IPS DF 6.9 (cell line): ENCODE results near the gene NKX2-1.

Experiments used
- DNase-seq: peaks from one replicate; pipeline ENCODE4 v3.0.0-alpha.2; 2013; ENCODE audit warnings: low read depth, low spot score
- H3K27ac ChIP-seq: one replicate; pipeline ENCODE4 v1.5.1; 2013; ENCODE audit warnings: low read length, control low read depth
- H3K27me3 ChIP-seq: 2 replicates; pipeline ENCODE4 v1.6.1; 2013; ENCODE audit warnings: mild to moderate bottlenecking, low read length; ENCODE audit not compliant: control insufficient read depth, insufficient read depth
- H3K36me3 ChIP-seq: 2 replicates; pipeline ENCODE4 v1.6.1; 2013; ENCODE audit warnings: low read length; ENCODE audit not compliant: control insufficient read depth, insufficient read depth
- H3K4me1 ChIP-seq: 2 replicates; pipeline ENCODE4 v1.6.1; 2013; ENCODE audit warnings: low read length; ENCODE audit not compliant: control insufficient read depth, insufficient read depth
- H3K4me3 ChIP-seq: 2 replicates; pipeline ENCODE4 v1.5.1; 2013; ENCODE audit warnings: mild to moderate bottlenecking, low read length
- H3K9me3 ChIP-seq: 2 replicates; pipeline ENCODE4 v1.6.1; 2013; ENCODE audit warnings: low read length, inconsistent platforms; ENCODE audit not compliant: control insufficient read depth, insufficient read depth
- WGBS: extraction: QIAGEN DNeasy Blood & Tissue Kit; methylation state at CpG from one replicate; pipeline ENCODE4 v1.1.7; 2013; ENCODE audit warnings: mixed read lengths, missing lambda C conversion rate; ENCODE audit not compliant: insufficient read length, insufficient coverage; 5-methylcytosine and 5-hydroxymethylcytosine counted together

NKX2-1 gene

DNA sequence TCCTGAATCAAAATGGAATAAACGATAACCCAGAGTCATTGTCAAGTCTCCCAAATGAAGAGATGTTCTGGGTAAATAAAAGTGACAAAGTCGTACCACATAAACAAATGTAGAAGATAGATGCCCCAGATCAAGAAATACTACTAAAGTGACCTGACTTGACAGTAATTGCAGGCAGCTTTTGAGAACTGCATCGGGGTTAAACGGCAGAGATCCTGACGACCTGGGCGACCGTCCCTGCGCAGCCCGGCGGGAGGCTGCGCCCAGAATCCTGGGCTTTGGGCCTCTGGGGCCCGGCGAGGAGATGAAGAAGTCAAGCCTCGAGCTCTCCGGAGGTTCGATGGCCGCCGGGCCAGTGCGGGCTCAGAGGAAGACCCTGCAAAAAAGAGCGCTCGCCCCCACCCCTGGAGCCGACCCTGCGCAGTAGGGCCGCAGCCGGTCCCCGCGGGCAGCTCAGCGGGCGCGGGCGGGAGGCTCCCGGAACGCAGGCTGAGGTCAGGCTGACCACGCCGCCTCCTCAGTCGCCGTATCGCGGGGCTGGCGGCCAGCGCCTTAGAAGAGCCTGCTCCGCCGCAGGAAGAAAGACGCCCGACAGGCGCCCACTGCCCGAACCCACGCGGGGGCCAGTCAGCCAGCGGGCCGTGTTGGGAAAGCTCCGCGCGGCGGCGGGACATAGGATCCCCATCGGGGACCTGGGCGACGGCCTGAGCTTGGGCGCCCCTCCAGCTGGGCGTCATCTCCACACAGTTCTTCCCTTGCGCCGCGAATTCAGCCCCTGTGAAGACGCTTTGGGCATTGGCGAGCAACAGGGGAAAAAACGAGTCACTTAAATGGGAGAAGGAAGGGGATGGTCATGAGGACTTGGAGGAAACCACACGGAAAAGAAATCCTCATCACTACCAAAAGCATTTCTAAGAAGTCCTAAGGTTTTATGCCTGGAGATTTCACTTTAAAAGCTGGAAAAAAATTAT is 16.0 kb downstream of the NKX2-1 start:
- Histone ChIP-seq H3K4me1 (peaks cover 7% of the 10 kb centered on the region), H3K4me3 (peak overlapping the region; percentile 16; the same call in 1 of the 2 replicates), H3K9me3 (no peaks in the 10 kb centered on the region), H3K36me3 (no peaks in the 10 kb centered on the region), H3K27me3 (peaks cover 74% of the 10 kb centered on the region), H3K27ac (no peak overlapping the region)
- no peak for DNase-seq
- WGBS: no CpG with 5 or more reads among the region's 68 CpGs

DNA sequence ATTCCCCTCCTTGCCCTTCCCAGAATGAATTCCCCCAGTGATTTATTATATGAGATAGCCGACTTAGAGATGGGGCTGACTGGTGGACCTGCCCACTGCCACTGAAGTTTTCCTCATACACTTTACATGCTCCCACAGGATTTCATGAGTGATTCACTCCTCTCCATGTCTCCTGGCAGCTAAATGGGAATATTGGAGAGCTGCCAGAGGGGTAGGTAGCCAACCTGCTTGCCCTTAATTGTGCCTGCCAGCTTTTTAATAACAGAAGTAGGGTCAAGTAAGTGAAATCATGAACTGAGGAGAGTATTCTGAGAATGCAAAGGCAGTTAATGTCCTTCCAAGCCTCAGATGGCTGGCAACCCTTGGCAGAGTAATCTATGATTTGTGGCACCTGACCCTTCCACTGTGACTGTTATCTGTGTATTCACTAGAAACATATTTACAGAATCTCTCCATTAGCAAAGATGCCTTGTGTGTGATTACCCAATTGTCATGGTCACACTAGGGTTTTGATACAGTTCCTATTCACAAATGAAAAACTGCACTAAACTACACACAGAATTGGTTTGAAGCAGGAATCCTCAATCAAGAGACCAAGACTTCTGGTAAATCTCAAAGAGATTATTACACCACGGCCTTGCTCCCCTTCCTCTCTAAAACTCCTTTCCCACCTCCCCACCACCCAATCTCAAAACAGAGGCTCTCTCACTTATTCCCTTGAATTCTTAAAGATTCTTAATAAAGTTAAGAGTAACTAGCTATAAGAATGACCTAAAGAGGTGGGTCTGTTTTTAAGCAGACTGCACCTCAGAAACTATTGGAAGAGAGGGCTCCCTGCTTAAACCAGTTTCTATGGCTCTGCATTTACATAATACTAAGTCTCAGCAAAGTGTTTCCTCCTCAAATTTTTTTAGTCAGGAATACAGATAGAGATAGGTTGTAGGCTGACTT is 17.2 kb downstream of the NKX2-1 start:
- DNase-seq: no peak
- no peaks in the 10 kb centered on the region for H3K36me3 ChIP-seq
- H3K27me3 ChIP-seq: peaks cover 64% of the 10 kb centered on the region
- no peaks in the 10 kb centered on the region for H3K9me3 ChIP-seq
- H3K4me3 ChIP-seq: no peak overlapping the region
- H3K4me1 ChIP-seq: peaks cover 7% of the 10 kb centered on the region
- H3K27ac ChIP-seq: no peak overlapping the region
- WGBS: no CpG with 5 or more reads among the region's 2 CpGs

DNA sequence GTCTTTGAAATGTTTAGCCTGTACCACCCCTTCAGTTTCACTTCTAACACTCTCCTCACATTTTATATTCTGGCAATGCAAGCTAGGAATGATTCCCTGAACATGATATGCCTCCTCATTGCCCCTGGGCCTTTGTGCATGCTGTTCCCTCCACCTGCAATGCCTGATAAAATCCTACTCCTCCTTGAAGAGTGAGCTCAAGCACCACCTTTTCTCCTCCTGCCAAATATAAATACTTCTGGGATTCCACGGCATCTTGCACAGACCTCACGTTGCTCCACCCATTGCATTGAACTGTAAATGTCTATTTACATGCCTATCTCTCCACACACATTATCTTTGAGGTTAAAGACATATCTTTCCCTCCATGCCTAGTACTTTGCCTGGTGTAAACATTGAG is 21.1 kb downstream of the NKX2-1 start:
- no CpG with 5 or more reads among the region's 2 CpGs for WGBS
- no peak for DNase-seq
- H3K27me3 ChIP-seq: peaks cover 29% of the 10 kb centered on the region

DNA sequence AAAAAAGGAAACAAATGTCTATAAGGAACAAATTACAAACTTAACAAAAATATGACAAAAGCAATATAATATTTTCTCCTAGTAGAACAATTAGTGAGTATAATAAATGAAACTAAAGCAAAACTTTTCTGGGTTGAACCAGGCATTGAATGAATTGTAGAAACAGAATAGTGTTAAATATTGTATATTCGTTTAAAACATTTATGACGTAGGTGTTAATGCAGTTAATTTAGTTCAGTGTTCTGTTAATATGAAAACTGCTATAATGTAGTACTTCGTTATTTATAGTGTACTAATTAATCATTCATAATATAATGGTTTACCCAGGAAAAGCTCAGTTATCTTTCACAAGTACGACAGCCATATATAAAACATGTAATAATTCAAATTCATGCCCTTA is 23.7 kb downstream of the NKX2-1 start:
- no peaks in the 10 kb centered on the region for H3K9me3 ChIP-seq
- H3K4me1 ChIP-seq: no peaks in the 10 kb centered on the region
- H3K4me3 ChIP-seq: no peak overlapping the region
- peaks cover 7% of the 10 kb centered on the region; the same call in 1 of the 2 replicates for H3K27me3 ChIP-seq
- no peaks in the 10 kb centered on the region for H3K36me3 ChIP-seq
- DNase-seq: no peak
- 100% methylated on average over 2 of the region's 4 CpGs for WGBS
- H3K27ac ChIP-seq: no peak overlapping the region

More for the DNA sequence above, 21.1 kb downstream of the NKX2-1 start:
- peaks cover 1% of the 10 kb centered on the region for H3K4me1 ChIP-seq
- no peak overlapping the region for H3K4me3 ChIP-seq
- H3K9me3 ChIP-seq: no peaks in the 10 kb centered on the region
- H3K36me3 ChIP-seq: no peaks in the 10 kb centered on the region
- no peak overlapping the region for H3K27ac ChIP-seq

DNA sequence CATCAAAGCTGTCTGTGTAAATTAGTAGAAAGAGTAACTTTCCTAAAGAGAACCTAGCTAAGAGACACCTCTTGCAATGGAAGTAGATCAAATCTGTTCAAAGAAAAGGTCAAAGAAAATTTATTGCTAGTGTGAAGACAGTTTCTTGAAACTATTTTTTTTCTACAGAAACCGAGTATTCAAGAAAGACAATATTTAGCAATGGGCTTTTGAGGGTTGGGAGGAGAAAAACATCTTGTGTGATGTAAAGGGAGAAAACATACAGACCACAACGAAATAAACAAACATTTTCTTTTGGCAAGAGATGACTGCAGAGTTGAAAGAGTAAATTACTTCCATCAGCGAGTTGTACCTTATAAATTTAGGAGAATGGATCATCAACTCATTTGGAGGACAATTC is 24.4 kb downstream of the NKX2-1 start:
- peaks cover 7% of the 10 kb centered on the region; the same call in 1 of the 2 replicates for H3K27me3 ChIP-seq
- DNase-seq: no peak
- no peaks in the 10 kb centered on the region for H3K4me1 ChIP-seq
- no peak overlapping the region for H3K4me3 ChIP-seq
- no peaks in the 10 kb centered on the region for H3K9me3 ChIP-seq
- WGBS: no CpG with 5 or more reads among the region's 3 CpGs
- no peak overlapping the region for H3K27ac ChIP-seq
- H3K36me3 ChIP-seq: no peaks in the 10 kb centered on the region

DNA sequence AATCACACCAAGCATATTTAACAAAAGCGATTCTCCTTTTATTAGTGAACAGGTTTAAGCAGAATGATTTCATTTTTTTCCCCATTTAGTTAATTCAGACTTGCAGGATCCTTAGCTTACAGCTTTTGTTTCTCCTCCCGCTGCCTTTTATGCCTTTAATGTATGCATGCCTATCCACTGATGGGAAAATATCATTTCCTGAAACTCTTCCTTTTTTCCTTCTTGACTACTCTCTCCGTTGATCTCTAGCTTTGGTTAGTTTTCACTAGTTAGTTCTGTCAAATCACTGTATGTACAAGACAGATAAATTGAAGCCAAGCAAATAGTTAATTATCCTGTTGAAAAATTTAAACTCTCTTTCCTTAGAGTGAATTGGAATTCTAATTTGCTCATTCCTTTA is 26.3 kb downstream of the NKX2-1 start:
- Histone ChIP-seq H3K9me3 (no peaks in the 10 kb centered on the region), H3K27ac (no peak overlapping the region), H3K4me1 (no peaks in the 10 kb centered on the region), H3K27me3 (no peaks in the 10 kb centered on the region), H3K36me3 (no peaks in the 10 kb centered on the region), H3K4me3 (no peak overlapping the region)
- no CpG with 5 or more reads among the region's 3 CpGs for WGBS
- DNase-seq: no peak

DNA sequence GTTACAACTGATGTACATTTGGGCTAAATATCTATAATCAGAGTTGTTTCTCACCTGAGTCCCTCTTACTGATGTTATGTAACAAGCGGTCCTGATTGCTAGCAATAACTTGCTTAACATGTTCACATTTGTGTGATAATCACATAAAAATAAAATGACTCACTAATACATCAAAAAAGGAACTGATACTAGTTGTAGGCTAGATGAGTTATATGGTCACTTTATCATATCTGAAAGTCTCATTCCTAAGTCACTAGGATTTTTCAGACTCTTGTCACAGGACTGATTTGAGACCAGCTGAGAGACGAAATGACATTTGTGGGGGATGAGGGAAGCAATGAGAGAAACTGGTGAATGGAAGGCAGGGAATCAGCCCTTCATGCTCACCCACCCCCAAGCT is 34.3 kb downstream of the NKX2-1 start:
- Histone ChIP-seq H3K9me3 (no peaks in the 10 kb centered on the region), H3K27ac (no peak overlapping the region), H3K36me3 (no peaks in the 10 kb centered on the region), H3K27me3 (no peaks in the 10 kb centered on the region), H3K4me1 (no peaks in the 10 kb centered on the region), H3K4me3 (no peak overlapping the region)
- no peak for DNase-seq
- no CpG with 5 or more reads among the region's 2 CpGs for WGBS

DNA sequence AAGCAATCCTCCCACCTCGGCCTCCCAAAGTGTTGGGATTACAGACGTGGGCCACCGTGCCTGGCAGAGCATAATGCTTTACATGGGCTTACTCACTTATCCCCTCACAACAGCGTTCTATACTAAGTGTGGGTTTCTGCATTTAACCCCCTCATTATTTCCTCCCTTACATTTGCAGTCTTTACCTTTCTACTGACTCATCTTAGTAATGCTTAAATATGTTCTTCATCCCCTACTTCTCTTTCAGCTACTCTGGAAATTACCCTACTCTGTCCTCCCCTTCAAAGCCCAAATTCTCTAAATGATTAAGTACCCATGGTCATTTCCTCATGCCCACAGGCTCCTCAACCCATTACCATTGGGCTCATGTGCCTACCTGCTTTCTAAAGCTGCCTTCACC is 40.7 kb downstream of the NKX2-1 start:
- no peak for DNase-seq
- Histone ChIP-seq H3K27me3 (no peaks in the 10 kb centered on the region), H3K27ac (no peak overlapping the region), H3K9me3 (no peaks in the 10 kb centered on the region), H3K4me3 (no peak overlapping the region), H3K4me1 (no peaks in the 10 kb centered on the region), H3K36me3 (no peaks in the 10 kb centered on the region)
- no CpG with 5 or more reads among the region's 4 CpGs for WGBS

DNA sequence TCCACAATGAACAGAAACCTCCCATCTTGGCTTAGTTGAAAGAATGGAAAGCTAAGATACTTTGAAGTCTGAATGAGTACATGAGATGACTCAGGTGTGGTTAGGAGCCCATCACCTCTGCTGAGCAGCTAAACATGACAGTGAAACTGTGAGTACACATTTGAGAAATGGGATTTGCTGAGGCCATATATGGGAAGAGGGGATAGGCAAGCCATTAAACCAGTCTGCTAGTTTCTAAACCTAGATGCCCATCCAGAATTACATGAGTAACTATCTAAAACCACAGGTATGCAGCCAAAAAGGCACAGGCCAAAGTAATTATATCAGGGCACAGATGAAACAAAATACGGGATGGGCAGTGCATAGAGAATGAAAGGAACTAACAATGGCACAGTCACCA is 41.2 kb downstream of the NKX2-1 start:
- no peaks in the 10 kb centered on the region for H3K9me3 ChIP-seq

DNA sequence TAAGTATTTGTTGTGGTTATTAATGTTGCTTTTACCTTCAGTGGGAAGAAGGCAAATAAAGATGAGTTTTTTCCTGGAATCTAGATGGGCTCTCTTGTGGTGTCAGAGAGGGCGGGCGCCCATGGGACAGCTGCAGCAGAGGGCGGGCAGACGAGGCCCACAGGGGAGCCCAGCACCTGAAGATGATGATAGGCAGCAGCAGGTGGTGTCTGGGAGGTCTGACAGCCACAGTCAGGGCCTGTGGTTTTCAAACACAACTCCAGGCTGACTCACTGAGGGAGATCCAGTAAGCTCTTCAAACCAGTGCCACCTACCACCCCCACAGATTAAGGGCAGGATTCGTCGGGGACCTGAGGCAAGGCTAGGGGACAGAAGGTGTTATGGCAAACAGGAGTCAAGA is 42.8 kb downstream of the NKX2-1 start:
- WGBS: no CpG with 5 or more reads among the region's 6 CpGs
- DNase-seq: no peak

More for the DNA sequence above, 41.2 kb downstream of the NKX2-1 start:
- Histone ChIP-seq H3K27me3 (no peaks in the 10 kb centered on the region), H3K36me3 (no peaks in the 10 kb centered on the region), H3K4me3 (no peak overlapping the region), H3K27ac (no peak overlapping the region), H3K4me1 (no peaks in the 10 kb centered on the region)
- WGBS: no CpG with 5 or more reads among the region's 1 CpG
- no peak for DNase-seq

More for the DNA sequence above, 42.8 kb downstream of the NKX2-1 start:
- Histone ChIP-seq H3K27me3 (no peaks in the 10 kb centered on the region), H3K36me3 (no peaks in the 10 kb centered on the region), H3K27ac (no peak overlapping the region), H3K4me1 (no peaks in the 10 kb centered on the region), H3K4me3 (no peak overlapping the region), H3K9me3 (no peaks in the 10 kb centered on the region)
